HG02973 (cell line): Measurements from ENCODE around the gene TTN.

Source experiments
- ATAC-seq: cut with Tn5 transposase; IDR thresholded peaks from one replicate; pipeline ENCODE4 v1.9.1; 2021; ENCODE audit warnings: moderate library complexity; ENCODE audit not compliant: unreplicated experiment

The TTN gene

GRCh38 chr2:178807227-178808008, at the start of gene TTN:
TSS of gene TTN (minus strand) at chr2:178807423. CDS start at chr2:178804642, 2,781 bp downstream.
- no peak for ATAC-seq

DNA sequence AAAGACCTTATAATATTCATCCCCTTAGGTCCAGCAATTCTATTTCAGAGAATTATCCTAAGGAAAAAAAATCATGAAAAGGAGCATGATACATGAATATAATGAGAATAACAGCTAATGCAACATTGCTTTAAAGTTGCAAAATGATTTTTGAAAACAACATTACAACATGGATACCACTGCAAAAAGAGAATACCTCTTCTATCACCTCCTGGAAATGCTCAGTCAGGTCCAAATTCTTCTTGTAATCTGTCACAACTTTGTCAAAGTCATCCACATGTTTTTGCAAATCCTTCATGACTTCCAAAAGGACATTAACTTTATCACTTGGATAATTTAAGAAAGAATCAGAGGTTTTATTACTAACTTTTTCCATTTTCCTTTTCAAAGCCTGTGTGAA, 47.9 kb upstream of the TTN start:
- no peak for ATAC-seq

DNA sequence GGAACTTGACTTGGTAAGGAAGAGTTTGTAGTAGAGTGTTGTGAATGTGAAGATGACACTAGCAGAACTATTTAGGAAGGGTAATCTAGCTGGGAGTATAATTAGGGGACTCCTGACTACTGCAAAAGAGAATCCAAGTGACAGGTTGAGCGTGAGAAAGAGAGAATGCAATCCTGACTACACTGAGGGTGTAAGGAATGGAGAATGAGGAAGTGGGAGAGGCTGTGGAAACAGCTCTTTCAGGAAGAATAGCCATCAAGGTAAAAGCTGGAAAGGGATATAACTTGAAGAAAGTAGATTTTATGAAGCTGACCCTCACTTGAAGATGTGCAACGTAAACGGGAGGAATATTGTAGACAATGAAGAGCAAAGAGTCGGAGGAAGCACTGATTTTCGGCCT, 41.1 kb upstream of the TTN start:
- ATAC-seq, result no peak

DNA sequence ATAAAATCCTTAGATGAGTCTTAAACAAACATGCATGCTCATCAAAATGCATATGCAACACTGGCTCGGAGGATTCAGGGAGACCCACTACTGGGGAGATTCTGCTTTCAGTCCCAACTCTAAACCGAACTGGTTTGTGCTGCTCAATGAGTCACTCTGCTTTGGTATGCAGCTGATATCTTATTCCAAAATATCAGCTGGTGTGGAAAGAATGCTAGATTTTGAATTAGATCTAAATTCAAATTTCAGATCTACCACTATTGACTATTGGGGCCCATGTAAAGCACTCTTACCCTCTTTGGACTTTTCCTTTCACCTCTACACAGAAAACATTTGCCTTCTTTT, 39.2 kb upstream of the TTN start:
- no peak for ATAC-seq

GRCh38 chr2:178845566-178846457, 38.6 kb upstream of the TTN start:
- ATAC-seq, result no peak

DNA sequence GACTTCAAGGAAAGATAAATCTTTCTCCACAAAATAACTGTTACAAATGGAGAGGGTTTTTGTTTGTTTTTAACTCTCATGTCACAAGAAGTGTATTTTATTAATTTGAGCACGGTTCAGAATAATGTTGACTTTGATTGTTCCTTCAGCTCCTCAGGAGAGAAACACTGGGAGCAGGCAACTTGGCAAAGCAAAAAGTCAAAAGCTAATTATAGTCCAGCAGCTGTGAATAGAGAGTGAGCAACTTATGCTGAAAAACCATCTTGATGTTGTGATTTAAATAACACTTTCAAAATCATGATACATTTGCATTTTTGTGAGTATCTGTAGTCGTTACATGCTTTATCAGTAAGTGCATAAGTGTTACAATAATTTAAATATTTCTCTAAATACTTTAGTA, 37.5 kb upstream of the TTN start:
- ATAC-seq, result no peak

DNA sequence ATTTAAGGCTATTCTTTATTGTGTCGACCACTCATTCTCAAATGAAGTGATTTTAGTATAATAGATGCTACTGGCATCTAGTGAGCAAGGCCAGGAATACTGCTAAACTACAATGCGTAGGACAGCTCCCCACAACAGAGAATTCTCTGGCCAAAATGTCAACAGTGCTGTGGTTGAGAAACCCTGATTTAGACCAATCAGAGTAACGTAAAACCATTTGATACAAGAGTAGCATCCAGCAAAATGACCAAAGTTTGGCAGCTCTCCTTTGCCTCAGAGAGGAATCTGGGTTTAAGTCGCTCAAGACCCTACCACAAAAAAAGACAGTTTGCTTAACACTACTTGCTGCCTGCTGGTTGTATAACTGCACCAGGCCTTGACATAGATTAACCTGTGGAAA, 37.0 kb upstream of the TTN start:
- ATAC-seq, result no peak

GRCh38 chr2:178843697-178844096, 36.5 kb upstream of the TTN start:
- ATAC-seq, result no peak

- ATAC-seq, result no peak
These were observed 29.6 kb upstream of the TTN start for GRCh38 chr2:178836807-178837206.

DNA sequence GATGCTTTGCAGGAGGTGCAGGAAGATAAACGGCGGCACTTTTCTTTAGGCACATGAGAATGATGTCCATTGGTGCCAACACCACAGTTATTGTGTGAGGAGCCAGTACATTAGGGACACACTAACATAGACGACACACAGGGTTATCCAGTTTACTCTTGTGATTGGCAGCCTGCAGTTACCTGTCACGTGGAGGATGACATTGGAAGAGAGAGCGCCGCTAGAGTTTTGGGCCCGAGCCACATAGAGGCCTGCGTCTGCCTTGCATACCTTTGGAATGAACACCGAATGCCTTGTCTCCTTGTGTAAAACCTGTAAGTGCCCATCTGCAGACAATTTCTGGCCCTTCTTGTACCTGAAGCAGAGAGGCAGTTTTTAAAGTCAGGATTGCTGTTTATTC, 26.9 kb upstream of the TTN start:
- ATAC-seq, result no peak

- no peak for ATAC-seq
These were observed 26.2 kb upstream of the TTN start for GRCh38 chr2:178833382-178833781.

DNA sequence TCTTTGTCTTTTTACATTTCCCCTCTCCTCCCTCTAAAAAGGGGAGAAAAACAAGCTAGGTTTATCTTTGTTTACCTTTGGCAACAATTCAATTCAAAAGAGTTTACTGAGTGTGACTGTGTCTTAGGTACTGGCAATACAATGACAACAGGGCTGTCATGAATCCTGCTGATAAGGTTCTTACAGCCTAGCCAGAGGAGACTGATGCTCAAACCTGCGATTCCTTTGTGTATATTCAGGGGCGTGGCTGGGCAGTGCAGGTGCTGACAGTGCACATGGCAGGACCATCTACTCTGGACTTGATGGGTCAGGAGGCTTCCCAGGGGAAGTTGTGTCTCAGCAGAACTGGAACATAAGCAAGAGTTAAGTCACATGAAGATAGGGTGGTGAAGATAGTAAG, 23.2 kb upstream of the TTN start:
- ATAC-seq, result no peak

DNA sequence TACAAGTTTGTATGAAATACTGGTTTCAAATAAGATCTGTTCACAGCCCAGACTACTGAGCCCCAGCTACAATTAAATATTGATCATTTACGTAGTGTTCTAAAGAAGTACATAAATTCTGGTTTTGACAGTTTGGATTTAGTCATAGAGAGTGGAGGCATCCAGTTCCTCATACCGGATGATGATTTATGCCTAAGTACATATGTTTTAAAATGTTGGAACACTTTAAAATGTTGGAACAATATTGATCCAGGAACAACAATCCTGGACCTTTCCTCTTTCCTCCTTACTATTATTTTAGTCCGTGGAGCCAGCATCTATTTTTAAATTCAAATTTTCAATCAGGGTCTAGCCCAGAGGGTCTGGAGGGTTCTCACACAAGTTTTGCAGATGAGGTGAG, 22.8 kb upstream of the TTN start:
- ATAC-seq, result no peak

GRCh38 chr2:178829299-178829960, 22.2 kb upstream of the TTN start:
- no peak for ATAC-seq

DNA sequence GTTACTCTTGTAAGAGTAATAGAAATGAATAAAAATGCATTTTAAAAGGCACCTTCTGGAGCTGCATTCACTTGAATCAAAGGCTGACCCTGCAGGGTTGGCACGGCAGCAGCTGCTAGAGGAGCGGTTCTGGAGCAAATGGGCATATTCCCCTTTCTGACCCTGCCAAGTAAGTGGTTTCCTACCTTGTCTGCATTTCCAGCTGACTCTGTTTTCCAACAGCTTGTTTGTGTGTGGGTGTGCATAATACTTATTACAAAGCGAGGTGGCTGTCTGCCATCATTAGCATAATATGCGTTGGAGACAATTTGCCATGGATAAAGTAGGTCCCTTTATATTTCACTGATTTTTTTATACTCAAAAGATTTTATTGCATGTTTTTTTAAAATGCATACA, 21.3 kb upstream of the TTN start:
- ATAC-seq, result no peak

- ATAC-seq, result no peak
These were observed 20.7 kb upstream of the TTN start for GRCh38 chr2:178827739-178828485.

DNA sequence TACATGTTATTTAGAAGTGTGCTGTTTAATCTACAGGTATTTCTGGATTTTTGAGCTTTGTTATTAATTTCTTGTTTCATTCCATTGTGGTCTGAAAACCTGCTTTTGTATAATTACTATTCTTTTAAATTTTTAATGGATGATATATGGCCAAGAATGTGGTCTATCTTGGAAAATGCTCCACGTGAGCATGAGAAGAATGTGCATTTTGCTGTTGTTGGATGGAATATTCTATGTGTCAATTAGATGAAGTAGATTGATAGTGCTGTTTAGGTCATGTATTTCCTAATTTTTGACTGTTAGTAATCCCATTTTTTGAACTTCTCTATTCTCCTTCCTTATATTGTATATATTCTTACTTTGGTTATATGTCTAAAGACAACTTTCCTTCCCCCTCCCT, 19.9 kb upstream of the TTN start:
- no peak for ATAC-seq

DNA sequence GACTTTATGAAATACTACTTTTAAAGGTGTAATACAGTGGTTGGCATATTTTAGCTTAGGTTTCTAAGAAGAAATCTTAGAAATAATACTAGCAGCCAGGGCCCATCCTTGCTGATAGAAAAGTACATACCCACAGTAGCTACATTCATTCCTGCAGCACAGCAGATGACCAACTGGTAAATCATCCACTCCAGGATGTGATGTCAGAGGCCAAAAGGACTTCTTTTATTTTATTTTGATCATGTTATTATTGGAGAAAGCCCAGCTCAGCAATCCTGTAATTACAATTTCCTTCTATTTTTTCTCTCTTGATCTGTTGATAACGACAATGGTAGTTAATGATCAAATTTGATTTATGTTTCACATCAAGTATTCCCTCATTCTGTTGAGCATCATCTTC, 18.0 kb upstream of the TTN start:
- no peak for ATAC-seq

DNA sequence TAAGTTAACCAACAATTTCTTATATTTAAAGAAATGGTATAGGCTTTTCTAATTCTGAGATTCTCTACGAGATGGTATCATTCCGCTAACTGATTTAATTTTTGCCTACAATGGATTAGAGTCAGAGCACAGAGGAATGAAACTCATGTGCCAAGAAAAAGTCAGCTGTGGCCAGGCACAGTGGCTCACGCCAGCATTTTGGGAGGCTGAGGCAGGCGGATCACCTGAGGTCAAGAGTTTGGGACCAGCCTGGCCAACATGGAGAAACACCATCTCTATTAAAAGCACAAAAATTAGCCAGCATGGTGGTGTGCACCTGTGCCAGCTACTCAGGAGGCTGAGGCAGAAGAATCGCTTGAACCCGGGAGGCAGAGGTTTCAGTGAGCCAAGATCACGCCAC, 17.0 kb upstream of the TTN start:
- ATAC-seq, result no peak

DNA sequence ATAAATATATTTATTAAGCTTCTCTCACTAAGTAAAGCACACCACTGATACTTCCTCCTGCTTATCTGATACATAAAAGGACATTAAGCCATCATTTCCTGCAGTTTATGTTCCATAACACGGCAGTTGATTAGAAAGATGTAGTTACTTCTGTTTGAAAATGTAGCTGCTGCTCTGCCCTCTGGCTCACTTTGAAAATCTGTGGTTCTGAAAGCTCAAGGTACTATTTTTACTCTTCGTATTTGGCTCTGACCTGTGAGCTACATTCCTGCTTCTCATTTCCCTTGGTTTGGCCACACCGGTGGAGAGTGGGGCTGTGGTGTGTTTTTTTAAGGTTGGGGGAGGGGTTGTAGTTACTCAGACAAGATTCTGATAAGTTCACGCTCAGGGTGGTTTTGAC, 12.8 kb upstream of the TTN start:
- peak; percentile 81 for ATAC-seq
